ENCODE measurements around the gene MSANTD2.

Gene MSANTD2

DNA sequence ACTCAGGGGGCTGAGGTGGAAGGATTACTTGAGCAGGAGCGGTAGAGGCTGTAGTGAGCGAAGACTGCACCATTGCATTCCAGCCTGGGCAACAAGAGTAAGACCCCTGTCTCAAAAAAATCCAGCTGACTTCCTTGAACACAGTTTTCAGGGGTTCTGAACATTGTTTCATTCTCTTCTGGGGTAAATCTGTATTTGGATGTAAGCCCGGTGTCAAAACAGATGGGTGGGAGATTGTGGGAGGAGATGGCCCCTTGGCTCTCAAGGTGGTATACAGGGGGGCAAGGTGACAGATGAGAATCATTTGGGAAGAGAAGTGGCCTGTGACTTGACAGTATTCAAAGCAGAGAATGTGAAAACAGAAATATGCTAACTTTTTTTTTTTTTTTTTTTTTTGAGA is 42.9 kb downstream of the MSANTD2 start:
- H3K4me3 ChIP-seq (replicated peaks; ENCODE audit: insufficient read depth, low read length) = no peak overlapping the region
- H3K27me3 ChIP-seq (ENCODE audit: insufficient read depth, poor library complexity, severe bottlenecking) = peaks cover 29% of the 10 kb centered on the region
- DNase-seq (ENCODE audit: low read depth in 1 of 2, low spot score in 1 of 2) = no peak
- H3K27ac ChIP-seq (replicated peaks) = no peak overlapping the region
- TF ChIP-seq, protein P1, sequence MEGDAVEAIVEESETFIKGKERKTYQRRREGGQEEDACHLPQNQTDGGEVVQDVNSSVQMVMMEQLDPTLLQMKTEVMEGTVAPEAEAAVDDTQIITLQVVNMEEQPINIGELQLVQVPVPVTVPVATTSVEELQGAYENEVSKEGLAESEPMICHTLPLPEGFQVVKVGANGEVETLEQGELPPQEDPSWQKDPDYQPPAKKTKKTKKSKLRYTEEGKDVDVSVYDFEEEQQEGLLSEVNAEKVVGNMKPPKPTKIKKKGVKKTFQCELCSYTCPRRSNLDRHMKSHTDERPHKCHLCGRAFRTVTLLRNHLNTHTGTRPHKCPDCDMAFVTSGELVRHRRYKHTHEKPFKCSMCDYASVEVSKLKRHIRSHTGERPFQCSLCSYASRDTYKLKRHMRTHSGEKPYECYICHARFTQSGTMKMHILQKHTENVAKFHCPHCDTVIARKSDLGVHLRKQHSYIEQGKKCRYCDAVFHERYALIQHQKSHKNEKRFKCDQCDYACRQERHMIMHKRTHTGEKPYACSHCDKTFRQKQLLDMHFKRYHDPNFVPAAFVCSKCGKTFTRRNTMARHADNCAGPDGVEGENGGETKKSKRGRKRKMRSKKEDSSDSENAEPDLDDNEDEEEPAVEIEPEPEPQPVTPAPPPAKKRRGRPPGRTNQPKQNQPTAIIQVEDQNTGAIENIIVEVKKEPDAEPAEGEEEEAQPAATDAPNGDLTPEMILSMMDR (IDR thresholded peaks at IDR 0.05; ENCODE audit: insufficient read depth, low read length) = no peak
- TF ChIP-seq GABPA (IDR thresholded peaks at IDR 0.05; ENCODE audit: low read depth) (no peak), SPI1 (IDR thresholded peaks at IDR 0.05; ENCODE audit: borderline replicate concordance, low read depth) (no peak), POLR2AphosphoS5 (IDR thresholded peaks at IDR 0.05; ENCODE audit: low read depth) (no peak)
- TF ChIP-seq, protein P2, sequence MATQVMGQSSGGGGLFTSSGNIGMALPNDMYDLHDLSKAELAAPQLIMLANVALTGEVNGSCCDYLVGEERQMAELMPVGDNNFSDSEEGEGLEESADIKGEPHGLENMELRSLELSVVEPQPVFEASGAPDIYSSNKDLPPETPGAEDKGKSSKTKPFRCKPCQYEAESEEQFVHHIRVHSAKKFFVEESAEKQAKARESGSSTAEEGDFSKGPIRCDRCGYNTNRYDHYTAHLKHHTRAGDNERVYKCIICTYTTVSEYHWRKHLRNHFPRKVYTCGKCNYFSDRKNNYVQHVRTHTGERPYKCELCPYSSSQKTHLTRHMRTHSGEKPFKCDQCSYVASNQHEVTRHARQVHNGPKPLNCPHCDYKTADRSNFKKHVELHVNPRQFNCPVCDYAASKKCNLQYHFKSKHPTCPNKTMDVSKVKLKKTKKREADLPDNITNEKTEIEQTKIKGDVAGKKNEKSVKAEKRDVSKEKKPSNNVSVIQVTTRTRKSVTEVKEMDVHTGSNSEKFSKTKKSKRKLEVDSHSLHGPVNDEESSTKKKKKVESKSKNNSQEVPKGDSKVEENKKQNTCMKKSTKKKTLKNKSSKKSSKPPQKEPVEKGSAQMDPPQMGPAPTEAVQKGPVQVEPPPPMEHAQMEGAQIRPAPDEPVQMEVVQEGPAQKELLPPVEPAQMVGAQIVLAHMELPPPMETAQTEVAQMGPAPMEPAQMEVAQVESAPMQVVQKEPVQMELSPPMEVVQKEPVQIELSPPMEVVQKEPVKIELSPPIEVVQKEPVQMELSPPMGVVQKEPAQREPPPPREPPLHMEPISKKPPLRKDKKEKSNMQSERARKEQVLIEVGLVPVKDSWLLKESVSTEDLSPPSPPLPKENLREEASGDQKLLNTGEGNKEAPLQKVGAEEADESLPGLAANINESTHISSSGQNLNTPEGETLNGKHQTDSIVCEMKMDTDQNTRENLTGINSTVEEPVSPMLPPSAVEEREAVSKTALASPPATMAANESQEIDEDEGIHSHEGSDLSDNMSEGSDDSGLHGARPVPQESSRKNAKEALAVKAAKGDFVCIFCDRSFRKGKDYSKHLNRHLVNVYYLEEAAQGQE (IDR thresholded peaks at IDR 0.05; ENCODE audit: insufficient replicate concordance, low read depth) = no peak

DNA sequence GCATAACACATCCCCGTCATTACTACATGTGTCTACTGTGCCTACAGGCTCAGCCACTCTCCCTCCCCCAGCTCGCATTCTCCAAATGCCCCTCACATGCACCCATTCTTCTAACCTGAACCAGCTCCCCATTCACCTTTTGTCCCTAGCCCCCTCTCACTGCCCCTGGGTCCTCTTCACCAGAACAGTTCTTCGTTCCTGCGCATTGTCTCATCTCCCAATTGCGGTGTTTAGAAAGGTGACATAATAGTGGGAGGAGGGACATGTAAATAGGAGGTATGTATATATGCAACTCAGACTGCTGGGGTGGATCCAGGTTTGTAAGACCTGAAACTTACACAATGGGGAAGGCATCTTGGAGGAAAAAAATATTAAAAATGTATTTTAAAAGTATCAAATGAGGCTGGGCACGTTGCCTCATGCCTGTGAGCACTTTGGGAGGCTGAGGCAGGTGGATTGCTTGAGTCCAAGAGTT is 43.4 kb downstream of the MSANTD2 start:
- H3K4me3 ChIP-seq (replicated peaks; ENCODE audit: insufficient read depth, low read length) = no peak overlapping the region
- no peak for TF ChIP-seq POLR2AphosphoS5 (IDR thresholded peaks at IDR 0.05; ENCODE audit: low read depth)
- TF ChIP-seq, protein P1 (IDR thresholded peaks at IDR 0.05; ENCODE audit: insufficient read depth, low read length) = no peak
- TF ChIP-seq GABPA (IDR thresholded peaks at IDR 0.05; ENCODE audit: low read depth) = no peak
- TF ChIP-seq, protein P2 (IDR thresholded peaks at IDR 0.05; ENCODE audit: insufficient replicate concordance, low read depth) = no peak
- no peak for TF ChIP-seq SPI1 (IDR thresholded peaks at IDR 0.05; ENCODE audit: borderline replicate concordance, low read depth)
- no peak overlapping the region for H3K27ac ChIP-seq (replicated peaks)
- DNase-seq (ENCODE audit: low read depth in 1 of 2, low spot score in 1 of 2) = no peak
- peaks cover 26% of the 10 kb centered on the region for H3K27me3 ChIP-seq (ENCODE audit: insufficient read depth, poor library complexity, severe bottlenecking)

DNA sequence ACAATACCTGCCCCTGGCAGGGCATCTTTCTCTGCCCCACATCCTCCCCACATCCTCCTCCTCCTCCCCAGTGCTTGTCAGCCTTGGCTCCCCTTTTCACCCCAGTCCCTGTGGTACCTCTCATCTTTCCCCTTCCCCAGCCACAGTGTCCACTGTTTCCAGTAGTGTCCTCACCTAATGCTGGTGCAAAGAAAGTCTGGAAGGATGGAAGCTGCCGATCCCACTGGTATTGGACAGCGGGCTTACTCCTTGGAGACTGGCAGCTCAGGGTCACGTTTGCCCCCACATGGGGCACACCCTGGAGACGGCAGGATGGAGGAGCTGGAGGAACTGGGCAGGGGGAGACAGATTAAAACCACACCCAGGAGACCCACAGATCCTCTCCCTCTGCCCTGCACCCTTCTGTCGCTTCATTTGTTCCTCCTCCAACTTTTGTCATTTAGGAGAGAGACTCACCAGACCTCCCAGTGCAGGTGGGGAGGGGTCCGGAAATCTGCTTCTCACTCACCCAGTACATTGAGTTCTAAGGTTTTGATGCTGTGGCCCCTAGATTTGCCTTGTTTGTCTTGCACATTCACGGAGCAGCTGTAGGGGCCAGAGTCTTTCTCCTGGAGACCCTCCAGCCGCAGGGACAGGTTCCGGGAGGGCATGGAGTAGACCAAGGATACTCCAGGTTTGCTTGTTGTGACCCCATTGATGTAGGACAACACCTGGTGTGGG is 44.0 kb downstream of the MSANTD2 start:
- DNase-seq (ENCODE audit: low read depth in 1 of 2, low spot score in 1 of 2) = no peak
- no peak overlapping the region for H3K27ac ChIP-seq (replicated peaks)
- no peak overlapping the region for H3K4me3 ChIP-seq (replicated peaks; ENCODE audit: insufficient read depth, low read length)
- TF ChIP-seq, protein P2 (IDR thresholded peaks at IDR 0.05; ENCODE audit: insufficient replicate concordance, low read depth) = no peak
- TF ChIP-seq GABPA (IDR thresholded peaks at IDR 0.05; ENCODE audit: low read depth) = no peak
- TF ChIP-seq POLR2AphosphoS5 (IDR thresholded peaks at IDR 0.05; ENCODE audit: low read depth) = no peak
- no peak for TF ChIP-seq SPI1 (IDR thresholded peaks at IDR 0.05; ENCODE audit: borderline replicate concordance, low read depth)
- TF ChIP-seq, protein P1 (IDR thresholded peaks at IDR 0.05; ENCODE audit: insufficient read depth, low read length) = no peak
- peaks cover 20% of the 10 kb centered on the region for H3K27me3 ChIP-seq (ENCODE audit: insufficient read depth, poor library complexity, severe bottlenecking)
